Upper lobe of left lung (tissue), 6 donors: ENCODE measurements around the gene GRPEL1. TPM values are rescaled to one million over a fixed set of nuclear protein-coding genes. Genes with fewer than 3 reads are reported as not detected.

Experiments
- ATAC-seq, 2 donors: fragments of 200-7000 bp; cut with Tn5 transposase; one replicate each; pipeline ENCODE4 v1.9.1; 2022; ENCODE audit warnings: mild to moderate bottlenecking in 2 of 2, moderate library complexity in 2 of 2; ENCODE audit not compliant: low FRiP score in 2 of 2
- DNase-seq, 2 donors: peaks; one replicate each; pipeline ENCODE4 v3.0.0-alpha.2; 2019 to 2020
- H3K27ac ChIP-seq, 4 donors: fragments of 200-600 bp; sonication (generic); one replicate each; pipeline ENCODE4 v1.5.1; 2016 to 2019
- H3K27me3 ChIP-seq, 4 donors: fragments of 200-600 bp; sonication (generic); one replicate each; pipeline ENCODE4 v1.5.1; 2017 to 2019
- H3K36me3 ChIP-seq, 4 donors: fragments of 200-600 bp; sonication (generic); one replicate each; pipeline ENCODE4 v1.5.1; 2016 to 2019
- H3K4me1 ChIP-seq, 4 donors: fragments of 200-600 bp; sonication (generic); one replicate each; pipeline ENCODE4 v1.5.1; 2018 to 2019
- H3K4me3 ChIP-seq, 4 donors: fragments of 200-600 bp; sonication (generic); one replicate each; pipeline ENCODE4 v1.5.1; 2017 to 2019; ENCODE audit warnings: mild to moderate bottlenecking in 2 of 4, moderate library complexity in 1 of 4
- H3K9me3 ChIP-seq, 4 donors: fragments of 200-600 bp; sonication (generic); one replicate each; pipeline ENCODE4 v1.5.1; 2018 to 2019
- CTCF ChIP-seq, 6 experiments: fragments of 450-650 bp in 4 of 6; fragments of 200-600 bp in 2 of 6; sonication (generic) in 2 of 6; IDR thresholded peaks; one replicate each; pipeline ENCODE4 v1.5.1; 2016 to 2019; ENCODE audit warnings: antibody characterized with exemption in 6 of 6
- EP300 ChIP-seq, 4 donors: sonication (generic); formaldehyde crosslinking; IDR thresholded peaks; one replicate each; pipeline ENCODE4 v1.5.1; 2017; ENCODE audit warnings: antibody characterized with exemption in 4 of 4, control low read depth in 2 of 4
- POLR2A ChIP-seq, 4 donors: fragments of 450-650 bp; IDR thresholded peaks; one replicate each; pipeline ENCODE4 v1.5.1; 2016 to 2017; ENCODE audit warnings: antibody characterized with exemption in 4 of 4, mild to moderate bottlenecking in 2 of 4
- POLR2AphosphoS5 ChIP-seq, 2 donors: sonication (generic); formaldehyde crosslinking; IDR thresholded peaks; one replicate each; pipeline ENCODE4 v1.5.1; 2017; ENCODE audit warnings: antibody characterized with exemption in 2 of 2
- WGBS, 2 donors: methylation state at CpG; one replicate each; pipeline ENCODE4 v1.1.5; 2017 to 2018; 5-methylcytosine and 5-hydroxymethylcytosine counted together
- total RNA-seq, 6 donors: library from RNA; depleted of rRNA in 4 of 6; stranded (reverse); fragments of >200 nt in 4 of 6; gene quantifications; one replicate each; pipeline versions ENCODE4 v1.1.0 to v1.2.1, GENCODE V29; 2016 to 2021
- donor health status: DM: no; HTN: no; CAD: no; lungs with moderate emphysema.
- donor health status: DM: no; HTN: yes; CAD: no; lungs with severe emphysema.

Gene GRPEL1
- total RNA-seq, 6 donors from 2014 or later = 9.4 to 29.0 (median 24.2) TPM

GRCh38 chr4:7027284-7027683 is 40.6 kb downstream of the GRPEL1 start:
- no peaks in the 10 kb centered on the region for H3K27me3 ChIP-seq
- peaks cover 22 to 95% (median 60%) of the 10 kb centered on the region in 4 donors for H3K36me3 ChIP-seq
- WGBS, 2 donors = 93 to 97% methylated on average over 7 of the region's 7 CpGs
- H3K4me3 ChIP-seq = no peak overlapping the region
- no peaks in the 10 kb centered on the region for H3K9me3 ChIP-seq
- no peak for TF ChIP-seq POLR2AphosphoS5 (IDR thresholded peaks at IDR 0.05)
- no peak for TF ChIP-seq POLR2A (IDR thresholded peaks at IDR 0.05)
- no peak for TF ChIP-seq CTCF (IDR thresholded peaks at IDR 0.05)
- no peak for TF ChIP-seq EP300 (IDR thresholded peaks at IDR 0.05)
- H3K27ac ChIP-seq = no peak overlapping the region
- no peak for ATAC-seq
- no peak for DNase-seq
- H3K4me1 ChIP-seq = no peaks in the 10 kb centered on the region

GRCh38 chr4:7026107-7026506 is 41.8 kb downstream of the GRPEL1 start:
- Histone ChIP-seq H3K4me1 (no peaks in the 10 kb centered on the region), H3K27ac (no peak overlapping the region), H3K36me3 (peaks cover 17 to 94% (median 54%) of the 10 kb centered on the region in 4 donors), H3K4me3 (no peak overlapping the region), H3K27me3 (no peaks in the 10 kb centered on the region), H3K9me3 (no peaks in the 10 kb centered on the region)
- no peak for ATAC-seq
- TF ChIP-seq CTCF (IDR thresholded peaks at IDR 0.05) (no peak), POLR2AphosphoS5 (IDR thresholded peaks at IDR 0.05) (no peak), EP300 (IDR thresholded peaks at IDR 0.05) (no peak)
- 96% methylated on average over 9 of the region's 9 CpGs for WGBS, 2 donors
- DNase-seq = no peak

GRCh38 chr4:7025040-7025602 is 42.7 kb downstream of the GRPEL1 start:
- H3K27ac ChIP-seq = no peak overlapping the region
- WGBS, 2 donors = 87 to 91% methylated on average over 28 of the region's 28 CpGs
- H3K4me3 ChIP-seq = no peak overlapping the region
- no peaks in the 10 kb centered on the region for H3K9me3 ChIP-seq
- TF ChIP-seq EP300 (IDR thresholded peaks at IDR 0.05) (no peak), CTCF (IDR thresholded peaks at IDR 0.05) (no peak), POLR2A (IDR thresholded peaks at IDR 0.05) (no peak), POLR2AphosphoS5 (IDR thresholded peaks at IDR 0.05) (no peak)
- H3K27me3 ChIP-seq = no peaks in the 10 kb centered on the region
- H3K4me1 ChIP-seq = no peaks in the 10 kb centered on the region
- ATAC-seq (no peak), DNase-seq (no peak)
- peaks cover 10 to 91% (median 44%) of the 10 kb centered on the region in 4 donors for H3K36me3 ChIP-seq

GRCh38 chr4:7024336-7024890 is 43.5 kb downstream of the GRPEL1 start:
- ATAC-seq = peak; percentile 5 to 20

More at GRCh38 chr4:7024336-7024890, 43.5 kb downstream of the GRPEL1 start:
- Histone ChIP-seq H3K27me3 (no peaks in the 10 kb centered on the region), H3K4me3 (no peak overlapping the region), H3K36me3 (peaks cover 6 to 85% (median 38%) of the 10 kb centered on the region in 4 donors), H3K4me1 (no peaks in the 10 kb centered on the region), H3K9me3 (no peaks in the 10 kb centered on the region), H3K27ac (no peak overlapping the region)
- 85 to 91% methylated on average over 16 to 19 of the region's 19 CpGs for WGBS, 2 donors
- no peak for DNase-seq
- TF ChIP-seq CTCF (IDR thresholded peaks at IDR 0.05) (no peak), EP300 (IDR thresholded peaks at IDR 0.05) (no peak), POLR2AphosphoS5 (IDR thresholded peaks at IDR 0.05) (no peak), POLR2A (IDR thresholded peaks at IDR 0.05) (no peak)
